PC-9 (cell line): ENCODE measurements around the gene PSD2. TPM values are rescaled to one million over a fixed set of nuclear protein-coding genes. Genes with fewer than 3 reads are reported as not detected.

Source experiments
- BruUV-seq: library from RNA; stranded (reverse); fragments of 400-500 nt; replicated peaks from 2 replicates; lab custom pipeline; 2021; lab: Mats Ljungman, UMichigan
- CTCF ChIA-PET: fragments of 300-600 bp; sonication (Branson Sonifier 250); formaldehyde crosslinking; loops from one replicate; lab custom pipeline; 2022; ENCODE audit warnings: antibody characterized with exemption; lab: Charles Lee
- POLR2A ChIA-PET: fragments of 300-600 bp; sonication (Branson Sonifier 250); formaldehyde crosslinking; loops from one replicate; lab custom pipeline; 2022; ENCODE audit warnings: antibody characterized with exemption; ENCODE audit not compliant: unreplicated experiment; lab: Charles Lee
- DNase-seq, 2 experiments: peaks; one replicate each; pipeline versions ENCODE4 v3.0.0 to v3.0.0-alpha.2; 2015 to 2022; ENCODE audit warnings: mixed read lengths in 1 of 2
- H2AFZ ChIP-seq: fragments of 200-600 bp; sonication (generic); 2 replicates; pipeline ENCODE4 v1.8.1; 2017; ENCODE audit warnings: antibody characterized with exemption
- H3F3A ChIP-seq: fragments of 200-600 bp; sonication (generic); 2 replicates; pipeline ENCODE4 v1.8.1; 2017; ENCODE audit warnings: antibody characterized with exemption, mild to moderate bottlenecking, low read depth; ENCODE audit not compliant: insufficient read depth
- H3K27ac ChIP-seq: fragments of 200-600 bp; sonication (generic); 2 replicates; pipeline ENCODE4 v1.6.1; 2016; ENCODE audit warnings: mixed run types
- H3K27me3 ChIP-seq: fragments of 200-600 bp; sonication (generic); 2 replicates; pipeline ENCODE4 v1.6.1; 2016; ENCODE audit warnings: low read depth, mixed run types; ENCODE audit not compliant: insufficient read depth
- H3K36me3 ChIP-seq: fragments of 200-600 bp; sonication (generic); 2 replicates; pipeline ENCODE4 v1.6.1; 2016; ENCODE audit warnings: low read depth, mixed run types
- H3K4me1 ChIP-seq: fragments of 200-600 bp; sonication (generic); replicated peaks from 2 replicates; pipeline ENCODE4 v1.6.1; 2016; ENCODE audit warnings: mixed run types; ENCODE audit not compliant: insufficient read depth
- H3K4me2 ChIP-seq: fragments of 200-600 bp; sonication (generic); 2 replicates; pipeline ENCODE4 v1.6.1; 2017; ENCODE audit warnings: mixed run types
- H3K4me3 ChIP-seq: fragments of 200-600 bp; sonication (generic); 2 replicates; pipeline ENCODE4 v1.6.1; 2016; ENCODE audit warnings: mixed run types
- H3K79me2 ChIP-seq: fragments of 200-600 bp; sonication (generic); 2 replicates; pipeline ENCODE4 v1.6.1; 2017; ENCODE audit warnings: low read depth, mixed run types
- H3K9me2 ChIP-seq: fragments of 200-600 bp; sonication (generic); 2 replicates; pipeline ENCODE4 v1.8.1; 2017; ENCODE audit warnings: mild to moderate bottlenecking; ENCODE audit not compliant: insufficient read depth
- H3K9me3 ChIP-seq: fragments of 200-600 bp; sonication (generic); 2 replicates; pipeline ENCODE4 v1.8.1; 2016; ENCODE audit warnings: low read depth; ENCODE audit not compliant: insufficient read depth
- H4K20me1 ChIP-seq: fragments of 200-600 bp; sonication (generic); 2 replicates; pipeline ENCODE4 v1.8.1; 2017; ENCODE audit not compliant: insufficient read depth
- CTCF ChIP-seq: fragments of 200-600 bp; sonication (generic); conservative IDR thresholded peaks from 2 replicates; pipeline ENCODE4 v1.6.1; 2017; ENCODE audit warnings: mixed run types, antibody characterized with exemption, mild to moderate bottlenecking, moderate library complexity
- EZH2 ChIP-seq: fragments of 200-600 bp; sonication (generic); IDR thresholded peaks from 2 replicates; pipeline ENCODE4 v1.8.0; 2017; ENCODE audit warnings: antibody characterized with exemption, low read depth
- intact Hi-C: fragments of 100-400 bp; cut with micrococcal nuclease; formaldehyde crosslinking; loops from one replicate; pipeline ENCODE4 v1.10.0; 2022; ENCODE audit not compliant: unreplicated experiment
- total RNA-seq: library from RNA; stranded (reverse); gene quantifications from 2 replicates; pipeline ENCODE4 v1.2.3, GENCODE V29; 2021

Gene PSD2
- total RNA-seq, 1 experiment from 2014 or later: 0.07 TPM

GRCh38 chr5:139847790-139848507, 52.3 kb downstream of the PSD2 start:
- Histone ChIP-seq H3K36me3 (no peaks in the 10 kb centered on the region), H3K27me3 (peaks cover 7% of the 10 kb centered on the region; the same call in 1 of the 2 replicates), H3K9me3 (no peaks in the 10 kb centered on the region), H4K20me1 (no peaks in the 10 kb centered on the region), H3K4me1 (no peaks in the 10 kb centered on the region), H3K79me2 (no peaks in the 10 kb centered on the region), H2AFZ (no peak overlapping the region), H3K27ac (no peak overlapping the region), H3F3A (no peaks in the 10 kb centered on the region), H3K9me2 (no peaks in the 10 kb centered on the region), H3K4me2 (no peak overlapping the region), H3K4me3 (no peak overlapping the region)
- CTCF ChIA-PET: interaction anchor here (0.6 kb wide), 2 partner anchors 58 to 350 kb away, joined by 3 to 4 read pairs; no protein-coding TSS in a partner anchor
- BruUV-seq: no TSS peak
- POLR2A ChIA-PET: no interaction called here
- intact Hi-C loops: no loop called here
- DNase-seq: no peak
- TF ChIP-seq EZH2 (no peak), CTCF (no peak)

GRCh38 chr5:139848508-139849100, 53.0 kb downstream of the PSD2 start:
- CTCF ChIA-PET: no interaction called here
- no peaks in the 10 kb centered on the region for H3K36me3 ChIP-seq
- no peak for DNase-seq
- H2AFZ ChIP-seq: no peak overlapping the region
- H3K9me2 ChIP-seq: no peaks in the 10 kb centered on the region
- H3K9me3 ChIP-seq: no peaks in the 10 kb centered on the region
- POLR2A ChIA-PET: no interaction called here
- H3K4me2 ChIP-seq: no peak overlapping the region
- H3K27ac ChIP-seq: no peak overlapping the region
- TF ChIP-seq EZH2 (no peak), CTCF (no peak)
- H3K4me1 ChIP-seq: no peaks in the 10 kb centered on the region
- H3K79me2 ChIP-seq: no peaks in the 10 kb centered on the region
- intact Hi-C loops: no loop called here
- peaks cover 7% of the 10 kb centered on the region; the same call in 1 of the 2 replicates for H3K27me3 ChIP-seq
- H3F3A ChIP-seq: no peaks in the 10 kb centered on the region
- no peak overlapping the region for H3K4me3 ChIP-seq
- H4K20me1 ChIP-seq: no peaks in the 10 kb centered on the region
- no TSS peak for BruUV-seq

- CTCF ChIA-PET: no interaction called here
Measured at GRCh38 chr5:139849501-139849900, 53.9 kb downstream of the PSD2 start.

More at GRCh38 chr5:139849501-139849900, 53.9 kb downstream of the PSD2 start:
- Histone ChIP-seq H3K4me3 (no peak overlapping the region), H4K20me1 (no peaks in the 10 kb centered on the region), H3K9me3 (no peaks in the 10 kb centered on the region), H2AFZ (no peak overlapping the region), H3K9me2 (no peaks in the 10 kb centered on the region), H3K79me2 (no peaks in the 10 kb centered on the region), H3K27ac (no peak overlapping the region), H3K4me1 (no peaks in the 10 kb centered on the region), H3F3A (no peaks in the 10 kb centered on the region), H3K36me3 (no peaks in the 10 kb centered on the region), H3K4me2 (no peak overlapping the region), H3K27me3 (peaks cover 7% of the 10 kb centered on the region; the same call in 1 of the 2 replicates)
- no peak for DNase-seq
- no TSS peak for BruUV-seq
- POLR2A ChIA-PET: no interaction called here
- no peak for TF ChIP-seq EZH2
- no peak for TF ChIP-seq CTCF
- intact Hi-C loops: no loop called here
